Trophoblast cell (in vitro differentiated cells and primary cell): ENCODE results near the gene GPR37.

ENCODE experiments used
- DNase-seq, 2 donors: peaks; one replicate each; pipeline ENCODE4 v3.0.0-alpha.2; 2016
- H2AFZ ChIP-seq: 2 replicates; pipeline ENCODE4 v1.6.1; 2013; ENCODE audit warnings: low read length, moderate library complexity, mild to moderate bottlenecking; ENCODE audit not compliant: insufficient read depth, poor library complexity
- H2AK5ac ChIP-seq: 2 replicates; pipeline ENCODE4 v1.6.1; 2013; ENCODE audit warnings: mild to moderate bottlenecking, low read length
- H2BK120ac ChIP-seq: 2 replicates; pipeline ENCODE4 v1.6.1; 2013; ENCODE audit warnings: low read length, mild to moderate bottlenecking, moderate library complexity; ENCODE audit not compliant: insufficient read depth, poor library complexity
- H2BK12ac ChIP-seq: 2 replicates; pipeline ENCODE4 v1.6.1; 2013; ENCODE audit warnings: mild to moderate bottlenecking, low read length, moderate library complexity
- H2BK5ac ChIP-seq: 2 replicates; pipeline ENCODE4 v1.6.1; 2013; ENCODE audit warnings: low read length, low read depth, moderate library complexity, mild to moderate bottlenecking; ENCODE audit not compliant: poor library complexity
- H3K14ac ChIP-seq: 2 replicates; pipeline ENCODE4 v1.6.1; 2013; ENCODE audit warnings: mild to moderate bottlenecking, low read length
- H3K18ac ChIP-seq: 2 replicates; pipeline ENCODE4 v1.6.1; 2013; ENCODE audit warnings: mild to moderate bottlenecking, low read length
- H3K23ac ChIP-seq: 2 replicates; pipeline ENCODE4 v1.6.1; 2013; ENCODE audit warnings: low read length
- H3K27ac ChIP-seq: 2 replicates; pipeline ENCODE4 v1.5.1; 2013; ENCODE audit warnings: low read depth, mild to moderate bottlenecking, inconsistent platforms, low read length, moderate library complexity
- H3K27me3 ChIP-seq: 2 replicates; pipeline ENCODE4 v1.6.1; 2013; ENCODE audit warnings: inconsistent platforms, mild to moderate bottlenecking, low read length, moderate library complexity; ENCODE audit not compliant: insufficient read depth
- H3K36me3 ChIP-seq, 2 experiments: 1 replicate in 1 of 2; 2 replicates in 1 of 2; pipeline ENCODE4 v1.6.1; 2013; ENCODE audit warnings: low read length in 2 of 2, mild to moderate bottlenecking in 2 of 2, moderate library complexity in 1 of 2; ENCODE audit not compliant: insufficient read depth in 2 of 2, control insufficient read depth in 1 of 2
- H3K4ac ChIP-seq: 2 replicates; pipeline ENCODE4 v1.6.1; 2013; ENCODE audit warnings: low read depth, mild to moderate bottlenecking, low read length, moderate library complexity
- H3K4me1 ChIP-seq, 2 experiments: 1 replicate in 1 of 2; 2 replicates in 1 of 2; pipeline ENCODE4 v1.6.1; 2013; ENCODE audit warnings: low read length in 2 of 2, mild to moderate bottlenecking in 2 of 2, moderate library complexity in 1 of 2; ENCODE audit not compliant: insufficient read depth in 2 of 2, control insufficient read depth in 1 of 2
- H3K4me2 ChIP-seq: 2 replicates; pipeline ENCODE4 v1.6.1; 2013; ENCODE audit warnings: inconsistent platforms, mild to moderate bottlenecking, low read length, moderate library complexity
- H3K4me3 ChIP-seq: 2 replicates; pipeline ENCODE4 v1.5.1; 2013; ENCODE audit warnings: mild to moderate bottlenecking, low read depth, low read length, inconsistent platforms
- H3K79me1 ChIP-seq: one replicate; pipeline ENCODE4 v1.6.1; 2013; ENCODE audit warnings: low read length
- H3K79me2 ChIP-seq: 2 replicates; pipeline ENCODE4 v1.6.1; 2013; ENCODE audit warnings: low read length, mild to moderate bottlenecking; ENCODE audit not compliant: control insufficient read depth, insufficient read depth, poor library complexity
- H3K9ac ChIP-seq: 2 replicates; pipeline ENCODE4 v1.6.1; 2013; ENCODE audit warnings: mild to moderate bottlenecking, low read length
- H3K9me3 ChIP-seq: 2 replicates; pipeline ENCODE4 v1.6.1; 2013; ENCODE audit warnings: low read depth, mild to moderate bottlenecking, control low read depth, inconsistent platforms, low read length; ENCODE audit not compliant: insufficient read depth
- H4K12ac ChIP-seq: 2 replicates; pipeline ENCODE4 v1.6.1; 2013; ENCODE audit warnings: low read depth, mild to moderate bottlenecking, low read length, moderate library complexity
- H4K8ac ChIP-seq: 2 replicates; pipeline ENCODE4 v1.6.1; 2013; ENCODE audit warnings: low read depth, mild to moderate bottlenecking, low read length, moderate library complexity
- H4K91ac ChIP-seq: one replicate; pipeline ENCODE4 v1.6.1; 2013; ENCODE audit warnings: low read depth, mild to moderate bottlenecking, low read length, moderate library complexity
- WGBS: extraction: QIAGEN DNeasy Blood & Tissue Kit; methylation state at CpG from one replicate; pipeline ENCODE4 v1.1.7; 2013; ENCODE audit warnings: missing lambda C conversion rate; ENCODE audit not compliant: insufficient read length, insufficient coverage; ENCODE audit errors: extremely low coverage; 5-methylcytosine and 5-hydroxymethylcytosine counted together

The GPR37 gene

GRCh38 chr7:124799448-124799847 lies 33.9 kb upstream of the GPR37 start:
- H3K79me2 ChIP-seq = no peaks in the 10 kb centered on the region
- peak overlapping the region; percentile 83 for H2BK120ac ChIP-seq
- peaks cover 0 to 7% of the 10 kb centered on the region in 2 experiments for H3K4me1 ChIP-seq
- peak overlapping the region; percentile 60 for H3K27ac ChIP-seq
- H2AFZ ChIP-seq = no peak overlapping the region
- H3K9ac ChIP-seq = no peak overlapping the region
- DNase-seq = no peak
- no peaks in the 10 kb centered on the region for H3K36me3 ChIP-seq
- H3K23ac ChIP-seq = no peak overlapping the region
- peaks cover 16% of the 10 kb centered on the region for H3K79me1 ChIP-seq
- H4K91ac ChIP-seq = peak overlapping the region; percentile 89
- peak overlapping the region; percentile 77 for H3K14ac ChIP-seq
- no peak overlapping the region for H3K4ac ChIP-seq
- peak overlapping the region; percentile 94 for H2BK12ac ChIP-seq
- peak overlapping the region; percentile 54 for H4K8ac ChIP-seq
- WGBS = no CpG with 5 or more reads among the region's 6 CpGs
- no peaks in the 10 kb centered on the region for H3K27me3 ChIP-seq
- H3K18ac ChIP-seq = peak overlapping the region; percentile 30
- H3K9me3 ChIP-seq = no peaks in the 10 kb centered on the region
- H3K4me3 ChIP-seq = no peak overlapping the region
- peak overlapping the region; percentile 69 for H2AK5ac ChIP-seq
- peak overlapping the region; percentile 79 for H2BK5ac ChIP-seq
- peak overlapping the region; percentile 62 for H4K12ac ChIP-seq
- H3K4me2 ChIP-seq = no peak overlapping the region

- H3K9me3 ChIP-seq = no peaks in the 10 kb centered on the region
- H3K9ac ChIP-seq = no peak overlapping the region
- no peak overlapping the region for H4K8ac ChIP-seq
- no peak overlapping the region for H2BK12ac ChIP-seq
- no peak overlapping the region for H3K23ac ChIP-seq
- no peak overlapping the region for H3K18ac ChIP-seq
- no peak overlapping the region for H4K12ac ChIP-seq
- H3K27me3 ChIP-seq = no peaks in the 10 kb centered on the region
- peaks cover 24% of the 10 kb centered on the region for H3K79me1 ChIP-seq
- peak in 1 of 2 donors; percentile 23 for DNase-seq
- no peak overlapping the region for H2BK120ac ChIP-seq
- H3K27ac ChIP-seq = peak overlapping the region; percentile 44
- no peak overlapping the region for H3K14ac ChIP-seq
- H2BK5ac ChIP-seq = no peak overlapping the region
- no peak overlapping the region for H3K4me3 ChIP-seq
- H3K4me1 ChIP-seq = peaks cover 0 to 12% of the 10 kb centered on the region in 2 experiments
- no peaks in the 10 kb centered on the region for H3K79me2 ChIP-seq
- H3K4me2 ChIP-seq = no peak overlapping the region
- WGBS = no CpG with 5 or more reads among the region's 2 CpGs
- no peaks in the 10 kb centered on the region for H3K36me3 ChIP-seq
- no peak overlapping the region for H2AK5ac ChIP-seq
- no peak overlapping the region for H2AFZ ChIP-seq
- no peak overlapping the region for H3K4ac ChIP-seq
- H4K91ac ChIP-seq = no peak overlapping the region
Observed at GRCh38 chr7:124796771-124797170, 31.2 kb upstream of the GPR37 start.

GRCh38 chr7:124792696-124793095 lies 27.1 kb upstream of the GPR37 start:
- peak in 1 of 2 donors; percentile 64 for DNase-seq
- H2BK12ac ChIP-seq = no peak overlapping the region

GRCh38 chr7:124792002-124792401 lies 26.4 kb upstream of the GPR37 start:
- H3K4ac ChIP-seq = no peak overlapping the region
- peaks cover 4% of the 10 kb centered on the region for H3K79me2 ChIP-seq
- H3K9me3 ChIP-seq = no peaks in the 10 kb centered on the region
- H2AK5ac ChIP-seq = no peak overlapping the region
- H2BK5ac ChIP-seq = peak overlapping the region; percentile 96
- no peak overlapping the region for H2BK120ac ChIP-seq
- H3K23ac ChIP-seq = no peak overlapping the region
- H3K36me3 ChIP-seq = no peaks in the 10 kb centered on the region
- H4K12ac ChIP-seq = no peak overlapping the region
- H3K4me1 ChIP-seq = peaks cover 5 to 17% of the 10 kb centered on the region in 2 experiments
- H2AFZ ChIP-seq = no peak overlapping the region
- H3K27ac ChIP-seq = peak overlapping the region; percentile 98
- H3K4me3 ChIP-seq = no peak overlapping the region
- H3K14ac ChIP-seq = peak overlapping the region; percentile 84
- peak; percentile 86 to 97 for DNase-seq
- H4K8ac ChIP-seq = no peak overlapping the region
- peaks cover 26% of the 10 kb centered on the region for H3K79me1 ChIP-seq
- H4K91ac ChIP-seq = no peak overlapping the region
- no peak overlapping the region for H3K18ac ChIP-seq
- peak overlapping the region; percentile 52 for H3K4me2 ChIP-seq
- H3K27me3 ChIP-seq = no peaks in the 10 kb centered on the region
- no peak overlapping the region for H3K9ac ChIP-seq
- no peak overlapping the region for H2BK12ac ChIP-seq

More at GRCh38 chr7:124792696-124793095, 27.1 kb upstream of the GPR37 start:
- no peak overlapping the region for H3K4ac ChIP-seq
- 100% methylated on average over 1 of the region's 3 CpGs for WGBS
- H3K9me3 ChIP-seq = no peaks in the 10 kb centered on the region
- H4K91ac ChIP-seq = no peak overlapping the region
- H3K18ac ChIP-seq = no peak overlapping the region
- peak overlapping the region; percentile 91 for H2BK120ac ChIP-seq
- H3K4me2 ChIP-seq = peak overlapping the region; percentile 3
- H2AK5ac ChIP-seq = no peak overlapping the region
- H3K9ac ChIP-seq = no peak overlapping the region
- H4K12ac ChIP-seq = no peak overlapping the region
- H3K79me1 ChIP-seq = peaks cover 28% of the 10 kb centered on the region
- H3K4me1 ChIP-seq = peaks cover 5 to 17% of the 10 kb centered on the region in 2 experiments
- H3K27ac ChIP-seq = peak overlapping the region; percentile 99
- no peak overlapping the region for H3K14ac ChIP-seq
- no peak overlapping the region for H3K4me3 ChIP-seq
- no peak overlapping the region for H3K23ac ChIP-seq
- peak overlapping the region; percentile 71 for H2BK5ac ChIP-seq
- H2AFZ ChIP-seq = no peak overlapping the region
- no peaks in the 10 kb centered on the region for H3K27me3 ChIP-seq
- H3K79me2 ChIP-seq = peaks cover 4% of the 10 kb centered on the region
- H4K8ac ChIP-seq = no peak overlapping the region
- H3K36me3 ChIP-seq = no peaks in the 10 kb centered on the region
